ENCODE data around the gene TP63.

TP63 gene

DNA sequence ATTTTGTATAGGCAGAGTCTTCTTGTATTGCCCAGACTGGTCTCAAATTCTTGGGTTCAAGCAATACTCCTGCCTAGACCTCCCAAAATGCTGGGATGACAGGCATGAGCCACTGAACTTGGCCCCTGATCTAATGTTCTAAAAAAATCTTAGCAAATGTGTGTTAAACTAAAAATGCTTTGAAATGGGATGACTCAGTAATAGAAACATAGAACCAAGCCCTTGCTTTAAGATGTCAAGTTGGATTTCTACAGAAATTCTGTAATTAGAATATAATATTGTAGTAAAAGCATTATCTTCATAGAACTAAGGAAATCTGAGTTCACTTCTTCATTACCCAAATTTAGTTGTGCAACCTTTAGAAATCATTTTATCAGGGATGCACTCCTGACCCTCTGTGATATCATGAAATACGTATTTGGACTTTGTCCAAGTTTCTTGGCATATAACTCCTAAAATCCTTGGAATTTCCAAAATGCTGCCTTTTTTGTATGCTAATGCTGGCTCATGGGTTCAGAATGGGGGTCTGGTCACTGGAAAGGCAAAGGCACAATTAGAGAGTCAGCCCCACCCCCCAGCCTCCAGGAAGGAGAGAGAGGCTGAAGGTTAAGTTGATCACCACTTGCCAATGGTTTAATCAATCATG, 217.3 kb downstream of the TP63 start:
- DNase-seq (ENCODE audit: low read depth), result no peak
- TF ChIP-seq POLR2A (IDR thresholded peaks at IDR 0.05; ENCODE audit: extremely low read depth, insufficient read length) (no peak), MYC (IDR thresholded peaks at IDR 0.05; ENCODE audit: low read depth, low read length) (no peak)
- TF ChIP-seq, protein P1, sequence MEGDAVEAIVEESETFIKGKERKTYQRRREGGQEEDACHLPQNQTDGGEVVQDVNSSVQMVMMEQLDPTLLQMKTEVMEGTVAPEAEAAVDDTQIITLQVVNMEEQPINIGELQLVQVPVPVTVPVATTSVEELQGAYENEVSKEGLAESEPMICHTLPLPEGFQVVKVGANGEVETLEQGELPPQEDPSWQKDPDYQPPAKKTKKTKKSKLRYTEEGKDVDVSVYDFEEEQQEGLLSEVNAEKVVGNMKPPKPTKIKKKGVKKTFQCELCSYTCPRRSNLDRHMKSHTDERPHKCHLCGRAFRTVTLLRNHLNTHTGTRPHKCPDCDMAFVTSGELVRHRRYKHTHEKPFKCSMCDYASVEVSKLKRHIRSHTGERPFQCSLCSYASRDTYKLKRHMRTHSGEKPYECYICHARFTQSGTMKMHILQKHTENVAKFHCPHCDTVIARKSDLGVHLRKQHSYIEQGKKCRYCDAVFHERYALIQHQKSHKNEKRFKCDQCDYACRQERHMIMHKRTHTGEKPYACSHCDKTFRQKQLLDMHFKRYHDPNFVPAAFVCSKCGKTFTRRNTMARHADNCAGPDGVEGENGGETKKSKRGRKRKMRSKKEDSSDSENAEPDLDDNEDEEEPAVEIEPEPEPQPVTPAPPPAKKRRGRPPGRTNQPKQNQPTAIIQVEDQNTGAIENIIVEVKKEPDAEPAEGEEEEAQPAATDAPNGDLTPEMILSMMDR (IDR thresholded peaks at IDR 0.05; ENCODE audit: low read depth, low read length), result no peak
- TF ChIP-seq, protein P2, sequence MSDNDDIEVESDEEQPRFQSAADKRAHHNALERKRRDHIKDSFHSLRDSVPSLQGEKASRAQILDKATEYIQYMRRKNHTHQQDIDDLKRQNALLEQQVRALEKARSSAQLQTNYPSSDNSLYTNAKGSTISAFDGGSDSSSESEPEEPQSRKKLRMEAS (IDR thresholded peaks at IDR 0.05; ENCODE audit: low read depth, low read length), result no peak

DNA sequence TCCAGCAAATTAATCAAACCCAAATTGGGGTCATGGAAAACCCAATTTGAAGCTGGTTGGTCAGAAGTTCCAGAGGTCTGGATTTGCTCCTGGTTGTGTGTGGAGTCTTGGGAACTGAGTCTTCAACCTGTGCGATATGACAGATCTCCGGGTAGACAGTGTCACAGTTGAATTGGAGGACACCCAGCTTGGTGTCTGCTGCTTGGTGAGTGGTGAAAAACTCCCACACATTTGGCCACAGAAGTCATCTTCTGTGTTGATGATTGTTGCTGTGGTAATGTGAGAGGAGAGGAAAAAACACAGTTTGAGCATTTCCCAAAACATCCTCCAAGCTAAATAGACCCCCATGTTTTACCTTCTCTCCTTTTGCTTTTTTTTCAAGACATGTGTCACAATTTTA, 218.1 kb downstream of the TP63 start:
- DNase-seq (ENCODE audit: low read depth), result no peak

More for the DNA sequence above, 217.3 kb downstream of the TP63 start:
- no peak overlapping the region for H3K4me3 ChIP-seq (ENCODE audit: low read depth, low read length)

GRCh38 chr3:189851682-189852081, 220.5 kb downstream of the TP63 start:
- TF ChIP-seq POLR2A (IDR thresholded peaks at IDR 0.05; ENCODE audit: extremely low read depth, insufficient read length) (no peak), MYC (IDR thresholded peaks at IDR 0.05; ENCODE audit: low read depth, low read length) (no peak)
- TF ChIP-seq, protein P2 (IDR thresholded peaks at IDR 0.05; ENCODE audit: low read depth, low read length), result no peak
- TF ChIP-seq, protein P1 (IDR thresholded peaks at IDR 0.05; ENCODE audit: low read depth, low read length), result no peak
- H3K4me3 ChIP-seq (ENCODE audit: low read depth, low read length), result no peak overlapping the region
- no peak for DNase-seq (ENCODE audit: low read depth)

More for the DNA sequence above, 218.1 kb downstream of the TP63 start:
- TF ChIP-seq POLR2A (IDR thresholded peaks at IDR 0.05; ENCODE audit: extremely low read depth, insufficient read length) (no peak), MYC (IDR thresholded peaks at IDR 0.05; ENCODE audit: low read depth, low read length) (no peak)
- TF ChIP-seq, protein P2 (IDR thresholded peaks at IDR 0.05; ENCODE audit: low read depth, low read length), result no peak
- TF ChIP-seq, protein P1 (IDR thresholded peaks at IDR 0.05; ENCODE audit: low read depth, low read length), result no peak
- no peak overlapping the region for H3K4me3 ChIP-seq (ENCODE audit: low read depth, low read length)

GRCh38 chr3:189853906-189854305, 222.7 kb downstream of the TP63 start:
- H3K4me3 ChIP-seq (ENCODE audit: low read depth, low read length), result no peak overlapping the region
- no peak for DNase-seq (ENCODE audit: low read depth)
- TF ChIP-seq, protein P1 (IDR thresholded peaks at IDR 0.05; ENCODE audit: low read depth, low read length), result no peak
- TF ChIP-seq, protein P2 (IDR thresholded peaks at IDR 0.05; ENCODE audit: low read depth, low read length), result no peak
- no peak for TF ChIP-seq POLR2A (IDR thresholded peaks at IDR 0.05; ENCODE audit: extremely low read depth, insufficient read length)
- TF ChIP-seq MYC (IDR thresholded peaks at IDR 0.05; ENCODE audit: low read depth, low read length), result no peak

DNA sequence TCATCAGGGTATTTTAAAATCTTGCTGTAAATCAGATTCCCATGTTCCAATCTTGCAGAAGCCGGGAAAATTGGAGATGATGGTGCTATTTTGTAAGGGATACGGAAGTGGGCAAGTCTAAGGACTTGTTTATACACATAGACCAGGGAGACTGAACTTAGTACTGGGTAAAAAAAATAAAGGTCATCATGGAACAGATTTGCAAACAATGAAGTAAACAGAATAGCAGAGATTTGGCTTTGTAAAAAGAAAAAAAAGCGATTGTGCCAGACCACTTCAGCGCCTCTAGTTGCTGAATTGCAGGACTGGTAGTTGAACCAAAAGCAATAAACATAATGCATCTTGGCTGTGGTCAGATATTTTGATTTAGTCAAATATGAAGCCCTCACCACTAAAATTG, 229.1 kb downstream of the TP63 start:
- DNase-seq (ENCODE audit: low read depth), result no peak
- TF ChIP-seq, protein P1 (IDR thresholded peaks at IDR 0.05; ENCODE audit: low read depth, low read length), result no peak
- TF ChIP-seq, protein P2 (IDR thresholded peaks at IDR 0.05; ENCODE audit: low read depth, low read length), result no peak
- TF ChIP-seq MYC (IDR thresholded peaks at IDR 0.05; ENCODE audit: low read depth, low read length), result no peak
- TF ChIP-seq POLR2A (IDR thresholded peaks at IDR 0.05; ENCODE audit: extremely low read depth, insufficient read length), result no peak

More for the DNA sequence above, 229.1 kb downstream of the TP63 start:
- H3K4me3 ChIP-seq (ENCODE audit: low read depth, low read length), result no peak overlapping the region
